Lower leg skin (tissue), 4 donors: ENCODE results near the gene DMTF1. TPM values are rescaled to one million over a fixed set of nuclear protein-coding genes. Genes with fewer than 3 reads are reported as not detected.

Source experiments
- DNase-seq, 2 donors: peaks; one replicate each; pipeline ENCODE4 v3.0.0-alpha.2; 2019; ENCODE audit warnings: low spot score in 2 of 2
- H3K4me3 ChIP-seq: fragments of 200-600 bp; sonication (generic); 2 replicates; pipeline ENCODE4 v1.5.1; 2017; ENCODE audit warnings: mild to moderate bottlenecking, low read depth; ENCODE audit not compliant: poor library complexity, severe bottlenecking
- CTCF ChIP-seq, 3 donors: fragments of 450-650 bp; IDR thresholded peaks; one replicate each; pipeline ENCODE4 v1.5.1; 2016; ENCODE audit warnings: antibody characterized with exemption in 3 of 3, mild to moderate bottlenecking in 3 of 3, moderate library complexity in 2 of 3
- POLR2A ChIP-seq, 2 donors: fragments of 450-650 bp; IDR thresholded peaks; one replicate each; pipeline ENCODE4 v1.6.1; 2016 to 2017; ENCODE audit warnings: antibody characterized with exemption in 2 of 2, mild to moderate bottlenecking in 1 of 2, moderate library complexity in 1 of 2
- WGBS, 2 donors: methylation state at CpG; one replicate each; pipeline ENCODE4 v1.1.5; 2018; 5-methylcytosine and 5-hydroxymethylcytosine counted together
- intact Hi-C: fragments of 100-400 bp; cut with DNase I; formaldehyde crosslinking; loops from one replicate; pipeline ENCODE4 v1.15.0; 2023; ENCODE audit warnings: low total_unique reads
- total RNA-seq, 4 donors: library from RNA; depleted of rRNA; stranded (reverse); fragments of >200 nt; gene quantifications; one replicate each; pipeline ENCODE4 v1.1.0, GENCODE V29; 2016

DMTF1 gene
- total RNA-seq, 4 donors from 2014 or later = 35.2 to 68.9 (median 44.9) TPM

- WGBS, 2 donors = 89 to 94% methylated on average over 3 of the region's 3 CpGs
- TF ChIP-seq CTCF (IDR thresholded peaks at IDR 0.05) = no peak
- TF ChIP-seq POLR2A (IDR thresholded peaks at IDR 0.05) = no peak
- no peak overlapping the region for H3K4me3 ChIP-seq
- intact Hi-C loops = no loop called here
- no peak for DNase-seq
Measured at GRCh38 chr7:87170828-87171227, 18.6 kb downstream of the DMTF1 start.

- H3K4me3 ChIP-seq = no peak overlapping the region
- no peak for DNase-seq
- intact Hi-C loops = no loop called here
- no peak for TF ChIP-seq CTCF (IDR thresholded peaks at IDR 0.05)
- no peak for TF ChIP-seq POLR2A (IDR thresholded peaks at IDR 0.05)
Measured at GRCh38 chr7:87171282-87171934, 19.2 kb downstream of the DMTF1 start.

- H3K4me3 ChIP-seq = no peak overlapping the region
- intact Hi-C loops = no loop called here
- TF ChIP-seq POLR2A (IDR thresholded peaks at IDR 0.05) (no peak), CTCF (IDR thresholded peaks at IDR 0.05) (no peak)
- no peak for DNase-seq
- WGBS, 2 donors = 96 to 98% methylated on average over 1 of the region's 1 CpG
Measured at GRCh38 chr7:87173471-87173870, 21.2 kb downstream of the DMTF1 start.

- TF ChIP-seq POLR2A (IDR thresholded peaks at IDR 0.05) (no peak), CTCF (IDR thresholded peaks at IDR 0.05) (no peak)
- no peak for DNase-seq
- H3K4me3 ChIP-seq = no peak overlapping the region
- intact Hi-C loops = no loop called here
- 96% methylated on average over 4 of the region's 4 CpGs for WGBS, 2 donors
Measured at GRCh38 chr7:87178320-87178719, 26.1 kb downstream of the DMTF1 start.

- TF ChIP-seq POLR2A (IDR thresholded peaks at IDR 0.05) (no peak), CTCF (IDR thresholded peaks at IDR 0.05) (no peak)
- H3K4me3 ChIP-seq = no peak overlapping the region
- intact Hi-C loops = no loop called here
- DNase-seq = no peak
- 96 to 98% methylated on average over 3 of the region's 3 CpGs for WGBS, 2 donors
Measured at GRCh38 chr7:87179180-87179579, 26.9 kb downstream of the DMTF1 start.

GRCh38 chr7:87187120-87187519, 34.9 kb downstream of the DMTF1 start:
- WGBS, 2 donors = 94% methylated on average over 2 of the region's 2 CpGs
- no peak overlapping the region for H3K4me3 ChIP-seq
- TF ChIP-seq CTCF (IDR thresholded peaks at IDR 0.05) = no peak
- intact Hi-C loops = no loop called here
- DNase-seq = no peak
